Activated CD8-positive, alpha-beta memory T cell treated with anti-CD3 and anti-CD28 coated beads, Interleukin-2, amount 50 U/mL, for 1 hour (primary cell): ENCODE data around the gene ABCC2.
"Not testable (repeated sequence)": the region's sequence is repeated elsewhere in the genome, so short reads cannot be mapped to it uniquely, and the experiment has no call there.

Source experiments
- DNase-seq: peaks from one replicate; pipeline ENCODE4 v3.0.0-alpha.2; 2020; ENCODE audit errors: extremely low read depth

Gene ABCC2

GRCh38 chr10:99782447-99783286, at the start of gene ABCC2:
Gene ABCC2, plus strand, starts transcription at chr10:99782640. Its CDS starts 205 bp downstream, at chr10:99782845.
- no peak for DNase-seq

- DNase-seq = no peak
Observed at GRCh38 chr10:99733366-99733765, 49.1 kb upstream of the ABCC2 start.

GRCh38 chr10:99734111-99734510, 48.3 kb upstream of the ABCC2 start:
- DNase-seq = not testable (repeated sequence)

- no peak for DNase-seq
Observed at GRCh38 chr10:99740260-99740659, 42.2 kb upstream of the ABCC2 start.

GRCh38 chr10:99740933-99741559, 41.4 kb upstream of the ABCC2 start:
- DNase-seq = no peak

GRCh38 chr10:99742254-99742653, 40.2 kb upstream of the ABCC2 start:
- no peak for DNase-seq

- no peak for DNase-seq
Observed at GRCh38 chr10:99742701-99743100, 39.7 kb upstream of the ABCC2 start.

- no peak for DNase-seq
Observed at GRCh38 chr10:99743841-99744240, 38.6 kb upstream of the ABCC2 start.

- DNase-seq = not testable (repeated sequence)
Observed at GRCh38 chr10:99746166-99746565, 36.3 kb upstream of the ABCC2 start.

GRCh38 chr10:99748823-99749451, 33.5 kb upstream of the ABCC2 start:
- no peak for DNase-seq

- no peak for DNase-seq
Observed at GRCh38 chr10:99750641-99751040, 31.8 kb upstream of the ABCC2 start.

- no peak for DNase-seq
Observed at GRCh38 chr10:99754670-99755069, 27.8 kb upstream of the ABCC2 start.

GRCh38 chr10:99756159-99756558, 26.3 kb upstream of the ABCC2 start:
- DNase-seq = no peak

- DNase-seq = no peak
Observed at GRCh38 chr10:99758211-99758891, 24.1 kb upstream of the ABCC2 start.

- no peak for DNase-seq
Observed at GRCh38 chr10:99760321-99760720, 22.1 kb upstream of the ABCC2 start.

GRCh38 chr10:99761365-99761764, 21.1 kb upstream of the ABCC2 start:
- DNase-seq = no peak

- DNase-seq = no peak
Observed at GRCh38 chr10:99765672-99766301, 16.7 kb upstream of the ABCC2 start.

- no peak for DNase-seq
Observed at GRCh38 chr10:99766302-99766681, 16.1 kb upstream of the ABCC2 start.

- DNase-seq = no peak
Observed at GRCh38 chr10:99767901-99768300, 14.5 kb upstream of the ABCC2 start.

GRCh38 chr10:99768556-99768955, 13.9 kb upstream of the ABCC2 start:
- DNase-seq = no peak

GRCh38 chr10:99769706-99770105, 12.7 kb upstream of the ABCC2 start:
- no peak for DNase-seq
